GM10266 (cell line): Measurements from ENCODE around the gene LARP4B.

Source experiments
- DNase-seq: peaks from one replicate; pipeline ENCODE4 v3.0.0; 2012; ENCODE audit errors: extremely low spot score
- CTCF ChIP-seq: IDR thresholded peaks from 2 replicates; pipeline ENCODE4 v1.5.1; 2012; ENCODE audit warnings: mild to moderate bottlenecking, low read depth; ENCODE audit not compliant: control insufficient read depth, insufficient read depth; ENCODE audit errors: missing control alignments

The LARP4B gene

GRCh38 chr10:816958-817357 lies 114.5 kb downstream of the LARP4B start:
- DNase-seq: no peak
- TF ChIP-seq CTCF: no peak

DNA sequence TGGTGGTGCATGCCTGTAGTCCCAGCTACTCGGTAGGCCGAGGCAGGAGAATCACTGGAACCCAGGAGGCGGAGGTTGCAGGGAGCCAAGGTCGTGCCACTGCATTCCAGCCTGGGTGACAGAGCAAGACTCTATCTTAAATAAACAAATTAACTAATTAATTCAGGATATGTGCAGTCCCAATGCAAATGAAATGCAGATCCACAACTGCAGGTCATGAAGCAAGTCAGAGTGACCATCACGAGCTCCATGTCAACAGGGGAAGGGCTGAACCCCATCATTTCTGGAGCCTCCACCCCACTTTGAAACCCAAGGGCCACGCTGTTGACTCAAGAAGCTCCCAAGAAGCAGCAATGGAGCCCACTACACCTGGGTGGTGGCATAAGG lies 115.4 kb downstream of the LARP4B start:
- no peak for DNase-seq
- no peak for TF ChIP-seq CTCF

DNA sequence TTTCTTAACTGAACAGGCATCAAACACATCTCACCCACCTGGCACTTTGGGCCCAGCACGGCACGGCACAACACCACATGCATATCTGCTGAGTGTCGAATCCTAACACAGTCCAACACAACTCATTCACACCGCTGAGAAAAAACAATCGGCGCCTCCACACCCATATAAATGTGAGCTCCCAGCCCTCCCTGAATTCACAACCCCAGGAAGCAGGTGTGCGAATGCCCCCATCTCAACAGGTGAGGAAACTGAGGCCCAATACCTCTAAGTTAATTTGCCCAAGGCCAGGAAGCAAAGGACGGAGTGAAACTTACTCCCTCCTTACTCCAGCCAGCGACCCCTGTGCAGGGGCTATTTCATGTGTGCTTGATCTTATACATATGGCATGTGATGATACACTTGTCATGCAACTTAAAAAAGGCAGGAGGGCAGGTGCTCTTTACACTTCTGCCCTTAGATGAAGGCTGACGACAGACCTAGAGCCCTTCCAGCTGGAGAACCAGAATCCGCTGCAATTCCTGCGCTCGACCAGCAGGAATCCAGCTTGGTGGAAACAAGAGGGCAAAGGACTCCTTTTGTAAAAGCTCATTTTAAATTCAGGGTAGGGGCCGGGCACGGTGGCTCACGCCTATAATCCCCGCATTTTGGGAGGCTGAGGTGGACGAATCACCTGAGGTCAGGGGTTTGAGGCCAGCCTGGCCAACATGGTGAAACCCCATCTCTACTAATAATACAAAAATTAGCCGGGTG lies 116.0 kb downstream of the LARP4B start:
- DNase-seq: no peak

GRCh38 chr10:814536-815302 lies 116.8 kb downstream of the LARP4B start:
- TF ChIP-seq CTCF: no peak
- DNase-seq: no peak

More for the DNA sequence above, 116.0 kb downstream of the LARP4B start:
- TF ChIP-seq CTCF: no peak

GRCh38 chr10:813286-813685 lies 118.2 kb downstream of the LARP4B start:
- no peak for TF ChIP-seq CTCF

GRCh38 chr10:812787-813186 lies 118.7 kb downstream of the LARP4B start:
- no peak for TF ChIP-seq CTCF

More at GRCh38 chr10:813286-813685, 118.2 kb downstream of the LARP4B start:
- DNase-seq: no peak

More at GRCh38 chr10:812787-813186, 118.7 kb downstream of the LARP4B start:
- DNase-seq: no peak
